ENCODE results near the gene LRRC74B.
"Not testable (repeated sequence)": the region's sequence is repeated elsewhere in the genome, so short reads cannot be mapped to it uniquely, and the experiment has no call there.

LRRC74B gene

GRCh38 chr22:21055564-21055834 lies 9.8 kb downstream of the LRRC74B start:
- no peak overlapping the region for H3K4me3 ChIP-seq (ENCODE audit: low read length in 2 of 2)
- H3K4me1 ChIP-seq (ENCODE audit: control insufficient read depth in 2 of 2, insufficient read depth in 2 of 2, low read length in 2 of 2), result peaks cover 0 to 3% of the 10 kb centered on the region in 2 donors
- H3K27me3 ChIP-seq (ENCODE audit: control insufficient read depth in 2 of 2, insufficient read depth in 2 of 2, low read length in 2 of 2), result peaks cover 0 to 6% of the 10 kb centered on the region in 2 donors
- no peak overlapping the region for H3K9ac ChIP-seq (ENCODE audit: low read depth in 1 of 2, low read length in 2 of 2)
- no peaks in the 10 kb centered on the region for H3K36me3 ChIP-seq (ENCODE audit: control insufficient read depth in 2 of 2, insufficient read depth in 2 of 2, low read length in 2 of 2)
- no peak overlapping the region for H3K27ac ChIP-seq (ENCODE audit: low read depth in 2 of 2, low read length in 2 of 2)
- H3K9me3 ChIP-seq (ENCODE audit: control insufficient read depth in 2 of 2, low read length in 2 of 2), result no peaks in the 10 kb centered on the region

- Histone ChIP-seq H3K4me3 (ENCODE audit: low read length in 2 of 2) (no peak overlapping the region), H3K9me3 (ENCODE audit: control insufficient read depth in 2 of 2, low read length in 2 of 2) (no peaks in the 10 kb centered on the region), H3K9ac (ENCODE audit: low read depth in 1 of 2, low read length in 2 of 2) (no peak overlapping the region), H3K36me3 (ENCODE audit: control insufficient read depth in 2 of 2, insufficient read depth in 2 of 2, low read length in 2 of 2) (no peaks in the 10 kb centered on the region), H3K27me3 (ENCODE audit: control insufficient read depth in 2 of 2, insufficient read depth in 2 of 2, low read length in 2 of 2) (peaks cover 0 to 6% of the 10 kb centered on the region in 2 donors), H3K27ac (ENCODE audit: low read depth in 2 of 2, low read length in 2 of 2) (no peak overlapping the region), H3K4me1 (ENCODE audit: control insufficient read depth in 2 of 2, insufficient read depth in 2 of 2, low read length in 2 of 2) (peaks cover 0 to 3% of the 10 kb centered on the region in 2 donors)
These were observed 10.2 kb downstream of the LRRC74B start for GRCh38 chr22:21055880-21056319.

DNA sequence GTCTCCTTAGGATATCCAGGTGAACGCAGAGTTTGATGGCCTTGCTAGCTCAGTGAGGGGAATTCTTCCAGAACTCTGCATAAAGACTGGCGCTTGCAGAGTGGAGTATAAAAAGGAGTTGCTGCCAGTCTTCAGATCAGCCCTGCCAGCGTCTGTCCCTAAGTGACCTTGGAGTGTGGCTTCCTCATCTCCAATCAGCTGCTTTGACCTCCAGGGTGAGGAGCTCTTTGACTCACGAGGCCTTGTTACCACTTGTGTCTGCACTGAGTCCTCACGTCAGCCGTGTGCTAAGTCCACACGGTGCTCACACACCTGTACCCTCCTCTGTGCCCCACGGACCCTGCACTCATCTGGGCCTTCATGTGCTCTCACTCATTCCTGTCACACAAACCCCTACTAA lies 14.6 kb downstream of the LRRC74B start:
- not testable (repeated sequence) for H3K27me3 ChIP-seq (ENCODE audit: control insufficient read depth in 2 of 2, insufficient read depth in 2 of 2, low read length in 2 of 2); H3K4me3 ChIP-seq (ENCODE audit: low read length in 2 of 2); H3K9me3 ChIP-seq (ENCODE audit: control insufficient read depth in 2 of 2, low read length in 2 of 2); H3K27ac ChIP-seq (ENCODE audit: low read depth in 2 of 2, low read length in 2 of 2); H3K9ac ChIP-seq (ENCODE audit: low read depth in 1 of 2, low read length in 2 of 2); H3K36me3 ChIP-seq (ENCODE audit: control insufficient read depth in 2 of 2, insufficient read depth in 2 of 2, low read length in 2 of 2); H3K4me1 ChIP-seq (ENCODE audit: control insufficient read depth in 2 of 2, insufficient read depth in 2 of 2, low read length in 2 of 2)

- not testable (repeated sequence) for H3K27ac ChIP-seq (ENCODE audit: low read depth in 2 of 2, low read length in 2 of 2); H3K9me3 ChIP-seq (ENCODE audit: control insufficient read depth in 2 of 2, low read length in 2 of 2); H3K27me3 ChIP-seq (ENCODE audit: control insufficient read depth in 2 of 2, insufficient read depth in 2 of 2, low read length in 2 of 2); H3K4me1 ChIP-seq (ENCODE audit: control insufficient read depth in 2 of 2, insufficient read depth in 2 of 2, low read length in 2 of 2); H3K36me3 ChIP-seq (ENCODE audit: control insufficient read depth in 2 of 2, insufficient read depth in 2 of 2, low read length in 2 of 2); H3K9ac ChIP-seq (ENCODE audit: low read depth in 1 of 2, low read length in 2 of 2); H3K4me3 ChIP-seq (ENCODE audit: low read length in 2 of 2)
These were observed 16.0 kb downstream of the LRRC74B start for GRCh38 chr22:21061660-21062321.

DNA sequence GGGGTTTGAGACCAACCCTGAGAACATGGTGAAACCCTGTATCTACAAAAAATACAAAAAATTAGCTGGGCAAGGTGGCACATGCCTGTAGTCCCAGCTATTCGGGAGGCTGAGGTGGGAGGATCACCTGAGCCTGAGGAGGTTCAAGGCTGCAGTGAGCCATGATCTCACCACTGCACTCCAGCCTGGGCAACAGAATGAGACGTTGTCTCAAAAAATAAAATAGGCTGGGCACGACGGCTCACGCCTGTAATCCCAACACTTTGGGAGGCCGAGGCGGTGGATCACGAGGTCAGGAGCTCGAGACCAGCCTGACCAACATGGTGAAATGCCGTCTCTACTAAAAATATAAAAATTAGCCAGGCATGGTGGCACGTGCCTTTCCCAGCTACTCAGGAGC lies 18.7 kb downstream of the LRRC74B start:
- not testable (repeated sequence) for H3K36me3 ChIP-seq (ENCODE audit: control insufficient read depth in 2 of 2, insufficient read depth in 2 of 2, low read length in 2 of 2); H3K27ac ChIP-seq (ENCODE audit: low read depth in 2 of 2, low read length in 2 of 2); H3K4me3 ChIP-seq (ENCODE audit: low read length in 2 of 2); H3K27me3 ChIP-seq (ENCODE audit: control insufficient read depth in 2 of 2, insufficient read depth in 2 of 2, low read length in 2 of 2); H3K9ac ChIP-seq (ENCODE audit: low read depth in 1 of 2, low read length in 2 of 2); H3K9me3 ChIP-seq (ENCODE audit: control insufficient read depth in 2 of 2, low read length in 2 of 2); H3K4me1 ChIP-seq (ENCODE audit: control insufficient read depth in 2 of 2, insufficient read depth in 2 of 2, low read length in 2 of 2)

DNA sequence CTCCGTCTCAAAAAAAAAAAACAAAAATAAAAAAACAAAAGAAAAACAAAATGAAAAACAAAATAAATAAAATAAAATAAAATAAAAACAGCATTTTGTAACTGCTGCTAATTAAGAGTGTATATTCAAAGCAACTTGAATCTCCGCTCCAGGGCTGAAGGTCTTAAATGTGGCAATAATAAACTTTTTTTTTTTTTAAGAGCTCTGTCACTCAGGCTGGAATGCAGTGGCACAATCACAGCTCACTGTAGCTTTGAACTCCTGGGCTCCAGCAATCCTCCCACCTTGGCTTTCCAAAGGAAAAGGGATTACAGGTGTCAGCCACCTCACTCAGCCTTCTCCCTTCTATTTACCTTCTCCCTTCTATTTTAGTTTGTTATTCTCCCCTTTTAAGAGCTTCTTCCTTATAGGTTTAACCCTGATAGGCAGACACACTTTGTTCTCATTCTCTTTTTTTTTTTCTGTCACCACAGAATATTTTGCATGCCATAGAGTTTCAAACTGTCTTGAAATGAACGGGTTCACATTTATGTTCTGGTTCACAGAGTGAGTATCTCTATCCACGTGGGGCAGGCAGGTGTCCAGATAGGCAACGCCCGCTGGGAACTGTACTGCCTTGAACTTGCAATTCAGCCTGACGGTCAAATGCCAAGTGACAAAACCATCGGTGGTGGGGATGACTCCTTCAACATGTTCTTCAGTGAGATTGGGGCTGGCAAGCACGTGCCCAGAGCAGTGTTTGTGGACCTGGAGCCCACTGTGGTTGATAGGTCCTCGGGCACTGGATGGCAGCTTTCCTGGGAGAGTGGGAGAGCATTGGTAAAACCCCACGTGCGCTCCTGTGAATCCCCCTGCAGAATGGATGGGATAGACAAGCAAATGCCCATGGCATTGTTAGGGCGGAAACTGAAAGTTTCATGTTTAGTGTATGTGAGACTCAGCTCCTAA lies 19.4 kb downstream of the LRRC74B start:
- no peaks in the 10 kb centered on the region for H3K36me3 ChIP-seq (ENCODE audit: control insufficient read depth in 2 of 2, insufficient read depth in 2 of 2, low read length in 2 of 2)
- H3K9ac ChIP-seq (ENCODE audit: low read depth in 1 of 2, low read length in 2 of 2), result no peak overlapping the region
- H3K4me3 ChIP-seq (ENCODE audit: low read length in 2 of 2), result no peak overlapping the region
- H3K9me3 ChIP-seq (ENCODE audit: control insufficient read depth in 2 of 2, low read length in 2 of 2), result no peaks in the 10 kb centered on the region
- H3K27ac ChIP-seq (ENCODE audit: low read depth in 2 of 2, low read length in 2 of 2), result no peak overlapping the region
- no peaks in the 10 kb centered on the region for H3K4me1 ChIP-seq (ENCODE audit: control insufficient read depth in 2 of 2, insufficient read depth in 2 of 2, low read length in 2 of 2)
- H3K27me3 ChIP-seq (ENCODE audit: control insufficient read depth in 2 of 2, insufficient read depth in 2 of 2, low read length in 2 of 2), result peaks cover 0 to 6% of the 10 kb centered on the region in 2 donors

DNA sequence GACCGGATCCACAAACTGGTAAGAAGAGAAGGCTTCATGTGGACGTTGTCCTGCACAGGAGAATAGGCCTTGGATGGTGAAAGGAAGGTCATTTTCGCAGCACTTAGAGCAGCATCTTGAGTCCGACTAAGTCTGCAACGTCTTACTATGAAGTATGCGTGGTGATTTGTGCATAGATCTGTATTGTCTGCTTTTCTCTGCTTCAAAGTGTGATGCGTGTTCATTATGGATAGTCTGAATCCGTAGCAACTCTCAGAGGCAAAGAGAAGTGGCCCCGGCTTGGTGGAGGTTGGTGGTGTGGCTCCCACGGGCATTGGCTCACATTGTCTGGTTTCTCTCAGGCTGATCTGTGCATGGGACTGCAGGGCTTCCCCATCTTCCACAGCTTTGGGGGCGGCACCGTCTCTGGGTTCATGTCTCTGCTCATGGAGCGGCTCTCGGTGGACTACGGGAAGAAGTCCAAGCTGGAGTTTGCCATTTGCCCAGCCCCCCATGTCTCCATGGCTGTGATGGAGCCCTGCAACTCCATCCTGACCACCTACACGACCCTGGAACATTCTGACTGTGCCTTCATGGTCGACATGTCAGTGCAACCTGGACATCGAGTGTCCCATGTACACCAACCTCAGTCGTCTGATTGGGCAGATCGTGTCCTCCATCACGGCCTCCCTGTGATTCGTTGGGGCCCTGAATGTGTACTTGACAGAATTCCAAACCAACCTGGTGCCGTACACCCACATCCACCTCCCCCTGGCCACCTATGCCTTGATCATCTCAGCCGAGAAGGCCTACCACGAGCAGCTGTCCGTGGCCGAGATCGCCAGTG lies 21.5 kb downstream of the LRRC74B start:
- Histone ChIP-seq H3K27ac (ENCODE audit: low read depth in 2 of 2, low read length in 2 of 2) (no peak overlapping the region), H3K4me3 (ENCODE audit: low read length in 2 of 2) (no peak overlapping the region), H3K36me3 (ENCODE audit: control insufficient read depth in 2 of 2, insufficient read depth in 2 of 2, low read length in 2 of 2) (no peaks in the 10 kb centered on the region), H3K9me3 (ENCODE audit: control insufficient read depth in 2 of 2, low read length in 2 of 2) (no peaks in the 10 kb centered on the region), H3K27me3 (ENCODE audit: control insufficient read depth in 2 of 2, insufficient read depth in 2 of 2, low read length in 2 of 2) (peaks cover 0 to 8% of the 10 kb centered on the region in 2 donors), H3K9ac (ENCODE audit: low read depth in 1 of 2, low read length in 2 of 2) (no peak overlapping the region), H3K4me1 (ENCODE audit: control insufficient read depth in 2 of 2, insufficient read depth in 2 of 2, low read length in 2 of 2) (no peaks in the 10 kb centered on the region)

DNA sequence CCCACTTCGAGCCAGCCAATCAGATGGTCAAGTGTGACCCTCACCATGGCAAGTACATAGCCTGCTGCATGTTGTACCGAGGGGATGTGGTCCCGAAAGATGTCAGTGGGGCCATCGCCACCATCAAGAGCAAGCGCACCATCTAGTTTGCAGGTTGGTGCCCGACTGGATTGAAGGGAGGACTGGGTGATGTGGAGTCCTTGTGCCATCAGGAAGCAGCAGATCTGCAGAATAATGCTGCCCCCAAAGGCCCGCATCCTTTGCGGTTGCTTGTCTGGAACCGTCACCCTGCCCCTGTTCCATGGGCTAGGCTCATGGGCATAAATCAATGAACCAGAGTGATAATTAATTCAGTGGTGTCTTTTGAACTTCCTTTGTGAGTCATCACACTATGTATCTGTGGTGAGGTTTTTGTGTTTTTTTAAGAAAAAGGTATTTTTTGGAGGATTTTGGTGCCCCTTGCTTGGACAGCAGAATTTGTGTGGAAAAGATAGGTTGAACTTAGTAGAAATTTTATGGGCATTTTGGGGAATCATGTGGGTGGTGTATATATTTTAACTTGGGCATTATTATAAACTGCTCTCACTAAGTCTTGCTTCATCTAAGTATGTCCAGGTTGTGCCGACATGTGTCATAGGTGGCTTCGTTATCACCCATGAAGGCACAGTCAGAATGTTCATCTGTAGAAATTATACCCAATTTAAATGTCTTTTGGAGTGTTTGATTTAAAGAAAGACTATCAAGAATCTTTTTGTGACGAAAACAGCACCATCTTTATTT lies 22.3 kb downstream of the LRRC74B start:
- no peak overlapping the region for H3K27ac ChIP-seq (ENCODE audit: low read depth in 2 of 2, low read length in 2 of 2)
- no peaks in the 10 kb centered on the region for H3K36me3 ChIP-seq (ENCODE audit: control insufficient read depth in 2 of 2, insufficient read depth in 2 of 2, low read length in 2 of 2)
- H3K27me3 ChIP-seq (ENCODE audit: control insufficient read depth in 2 of 2, insufficient read depth in 2 of 2, low read length in 2 of 2), result peaks cover 0 to 8% of the 10 kb centered on the region in 2 donors
- H3K4me1 ChIP-seq (ENCODE audit: control insufficient read depth in 2 of 2, insufficient read depth in 2 of 2, low read length in 2 of 2), result no peaks in the 10 kb centered on the region
- no peak overlapping the region for H3K4me3 ChIP-seq (ENCODE audit: low read length in 2 of 2)
- H3K9me3 ChIP-seq (ENCODE audit: control insufficient read depth in 2 of 2, low read length in 2 of 2), result no peaks in the 10 kb centered on the region
- no peak overlapping the region for H3K9ac ChIP-seq (ENCODE audit: low read depth in 1 of 2, low read length in 2 of 2)

DNA sequence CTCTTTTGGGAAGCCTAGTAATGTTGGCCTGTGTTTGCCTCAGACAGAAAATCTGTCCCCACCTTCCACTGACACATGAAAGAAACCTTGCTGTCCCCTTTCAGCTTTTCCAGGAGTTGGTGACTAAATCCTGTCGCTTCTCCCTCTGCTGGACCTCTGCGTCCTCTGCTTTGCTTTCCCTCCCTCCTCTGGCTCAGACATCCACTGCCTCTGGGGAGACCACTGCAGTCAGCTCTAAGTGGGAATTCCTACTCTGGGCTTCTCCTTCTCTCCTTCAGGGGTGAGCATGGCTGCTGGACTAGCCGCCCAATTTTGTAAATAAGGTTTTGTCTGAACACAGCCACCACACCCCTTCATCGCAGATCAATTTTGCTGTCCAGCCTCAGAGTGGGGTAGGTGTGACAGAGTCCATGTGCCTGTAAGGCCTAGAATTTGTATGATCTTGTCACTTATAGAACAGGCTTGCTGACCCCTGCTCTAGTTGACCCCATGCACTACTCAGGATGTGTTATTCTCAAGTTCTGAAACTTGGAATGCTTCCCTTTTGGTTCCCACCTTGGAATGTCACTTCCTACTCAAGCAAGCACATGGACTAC lies 23.0 kb downstream of the LRRC74B start:
- no peaks in the 10 kb centered on the region for H3K9me3 ChIP-seq (ENCODE audit: control insufficient read depth in 2 of 2, low read length in 2 of 2)
- H3K36me3 ChIP-seq (ENCODE audit: control insufficient read depth in 2 of 2, insufficient read depth in 2 of 2, low read length in 2 of 2), result no peaks in the 10 kb centered on the region
- H3K4me3 ChIP-seq (ENCODE audit: low read length in 2 of 2), result no peak overlapping the region
- H3K27ac ChIP-seq (ENCODE audit: low read depth in 2 of 2, low read length in 2 of 2), result no peak overlapping the region
- no peaks in the 10 kb centered on the region for H3K4me1 ChIP-seq (ENCODE audit: control insufficient read depth in 2 of 2, insufficient read depth in 2 of 2, low read length in 2 of 2)
- H3K9ac ChIP-seq (ENCODE audit: low read depth in 1 of 2, low read length in 2 of 2), result no peak overlapping the region
- peaks cover 0 to 8% of the 10 kb centered on the region in 2 donors for H3K27me3 ChIP-seq (ENCODE audit: control insufficient read depth in 2 of 2, insufficient read depth in 2 of 2, low read length in 2 of 2)
